Ishikawa (cell line): ENCODE data around the gene ALKBH3.

Source experiments
- CEBPB ChIP-seq: IDR thresholded peaks from 2 replicates; pipeline ENCODE4 v1.6.1; 2012
- CREB1 ChIP-seq: IDR thresholded peaks from 2 replicates; pipeline ENCODE4 v1.6.1; 2012; ENCODE audit warnings: low read depth
- EGR1 ChIP-seq: IDR thresholded peaks from 2 replicates; pipeline ENCODE4 v1.6.1; 2012
- EP300 ChIP-seq: IDR thresholded peaks from 2 replicates; pipeline ENCODE4 v1.6.1; 2012; ENCODE audit warnings: borderline replicate concordance
- FOXM1 ChIP-seq: IDR thresholded peaks from 2 replicates; pipeline ENCODE4 v1.6.1; 2012; ENCODE audit warnings: low read depth, borderline replicate concordance
- NFIC ChIP-seq: IDR thresholded peaks from 2 replicates; pipeline ENCODE4 v1.6.1; 2012
- RAD21 ChIP-seq: IDR thresholded peaks from 2 replicates; pipeline ENCODE4 v1.6.1; 2012; ENCODE audit warnings: low read depth
- TAF1 ChIP-seq: IDR thresholded peaks from 2 replicates; pipeline ENCODE4 v1.6.1; 2012; ENCODE audit warnings: low read depth, mild to moderate bottlenecking
- TCF12 ChIP-seq: IDR thresholded peaks from 2 replicates; pipeline ENCODE4 v1.6.1; 2012; ENCODE audit warnings: low read depth
- TEAD4 ChIP-seq: IDR thresholded peaks from 2 replicates; pipeline ENCODE4 v1.6.1; 2012
- YY1 ChIP-seq: IDR thresholded peaks from 2 replicates; pipeline ENCODE4 v1.6.1; 2012; ENCODE audit warnings: low read depth
- ZBTB7A ChIP-seq: IDR thresholded peaks from 2 replicates; pipeline ENCODE4 v1.6.1; 2012; ENCODE audit warnings: low read depth
- TF ChIP-seq, protein P1 (sequence below): IDR thresholded peaks from 2 replicates; pipeline ENCODE4 v1.6.1; 2012
- TF ChIP-seq, protein P2 (sequence below): IDR thresholded peaks from 2 replicates; pipeline ENCODE4 v1.6.1; 2012
- TF ChIP-seq, protein P3 (sequence below): IDR thresholded peaks from 2 replicates; pipeline ENCODE4 v1.6.1; 2012; ENCODE audit warnings: low read depth, mild to moderate bottlenecking

Gene ALKBH3

DNA sequence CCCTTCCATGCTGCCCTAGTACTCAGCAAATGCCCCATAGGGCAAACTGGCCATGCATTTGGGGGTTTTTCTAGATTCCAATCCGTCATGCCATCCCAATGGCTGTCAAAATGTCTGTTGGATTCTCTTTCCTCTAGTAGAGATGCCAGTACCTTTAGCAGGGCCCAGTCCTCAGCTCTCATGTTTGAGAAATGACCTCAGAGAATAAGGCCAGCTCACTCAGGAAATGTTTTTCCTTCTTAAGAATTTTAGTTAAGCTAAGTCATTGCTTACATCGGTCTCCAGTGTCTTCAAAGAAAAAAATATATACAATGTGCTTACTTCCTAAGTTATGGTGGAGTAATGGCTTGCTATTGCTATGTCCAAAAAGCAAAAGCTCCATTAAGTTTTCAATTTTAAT is 14.1 kb upstream of the ALKBH3 start:
- TF ChIP-seq NFIC (no peak), EGR1 (no peak), CREB1 (no peak), ZBTB7A (no peak), TEAD4 (no peak), FOXM1 (no peak), CEBPB (no peak), YY1 (no peak), EP300 (no peak), RAD21 (no peak), TCF12 (no peak)
- TF ChIP-seq, protein P1, sequence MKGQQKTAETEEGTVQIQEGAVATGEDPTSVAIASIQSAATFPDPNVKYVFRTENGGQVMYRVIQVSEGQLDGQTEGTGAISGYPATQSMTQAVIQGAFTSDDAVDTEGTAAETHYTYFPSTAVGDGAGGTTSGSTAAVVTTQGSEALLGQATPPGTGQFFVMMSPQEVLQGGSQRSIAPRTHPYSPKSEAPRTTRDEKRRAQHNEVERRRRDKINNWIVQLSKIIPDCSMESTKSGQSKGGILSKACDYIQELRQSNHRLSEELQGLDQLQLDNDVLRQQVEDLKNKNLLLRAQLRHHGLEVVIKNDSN = no peak
- TF ChIP-seq, protein P2, sequence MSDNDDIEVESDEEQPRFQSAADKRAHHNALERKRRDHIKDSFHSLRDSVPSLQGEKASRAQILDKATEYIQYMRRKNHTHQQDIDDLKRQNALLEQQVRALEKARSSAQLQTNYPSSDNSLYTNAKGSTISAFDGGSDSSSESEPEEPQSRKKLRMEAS = no peak
- TF ChIP-seq, protein P3, sequence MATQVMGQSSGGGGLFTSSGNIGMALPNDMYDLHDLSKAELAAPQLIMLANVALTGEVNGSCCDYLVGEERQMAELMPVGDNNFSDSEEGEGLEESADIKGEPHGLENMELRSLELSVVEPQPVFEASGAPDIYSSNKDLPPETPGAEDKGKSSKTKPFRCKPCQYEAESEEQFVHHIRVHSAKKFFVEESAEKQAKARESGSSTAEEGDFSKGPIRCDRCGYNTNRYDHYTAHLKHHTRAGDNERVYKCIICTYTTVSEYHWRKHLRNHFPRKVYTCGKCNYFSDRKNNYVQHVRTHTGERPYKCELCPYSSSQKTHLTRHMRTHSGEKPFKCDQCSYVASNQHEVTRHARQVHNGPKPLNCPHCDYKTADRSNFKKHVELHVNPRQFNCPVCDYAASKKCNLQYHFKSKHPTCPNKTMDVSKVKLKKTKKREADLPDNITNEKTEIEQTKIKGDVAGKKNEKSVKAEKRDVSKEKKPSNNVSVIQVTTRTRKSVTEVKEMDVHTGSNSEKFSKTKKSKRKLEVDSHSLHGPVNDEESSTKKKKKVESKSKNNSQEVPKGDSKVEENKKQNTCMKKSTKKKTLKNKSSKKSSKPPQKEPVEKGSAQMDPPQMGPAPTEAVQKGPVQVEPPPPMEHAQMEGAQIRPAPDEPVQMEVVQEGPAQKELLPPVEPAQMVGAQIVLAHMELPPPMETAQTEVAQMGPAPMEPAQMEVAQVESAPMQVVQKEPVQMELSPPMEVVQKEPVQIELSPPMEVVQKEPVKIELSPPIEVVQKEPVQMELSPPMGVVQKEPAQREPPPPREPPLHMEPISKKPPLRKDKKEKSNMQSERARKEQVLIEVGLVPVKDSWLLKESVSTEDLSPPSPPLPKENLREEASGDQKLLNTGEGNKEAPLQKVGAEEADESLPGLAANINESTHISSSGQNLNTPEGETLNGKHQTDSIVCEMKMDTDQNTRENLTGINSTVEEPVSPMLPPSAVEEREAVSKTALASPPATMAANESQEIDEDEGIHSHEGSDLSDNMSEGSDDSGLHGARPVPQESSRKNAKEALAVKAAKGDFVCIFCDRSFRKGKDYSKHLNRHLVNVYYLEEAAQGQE = no peak

DNA sequence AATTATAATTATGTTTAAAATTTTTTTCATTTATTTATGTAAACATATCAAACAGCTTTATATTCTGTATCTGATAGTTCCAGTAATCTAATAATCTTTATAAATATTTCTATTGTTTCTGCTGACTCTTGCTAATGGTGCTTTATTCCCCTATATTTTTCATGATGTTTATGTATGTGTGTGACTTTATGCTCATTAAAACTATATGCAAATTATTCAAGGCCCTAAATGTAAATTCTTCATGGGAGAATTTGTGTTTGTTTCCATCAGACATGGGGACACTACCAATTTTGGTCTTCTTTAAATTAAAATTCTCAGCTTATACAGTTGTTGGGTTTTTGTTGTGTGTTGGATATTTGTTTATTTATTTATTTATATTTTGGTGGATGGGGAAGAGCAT is 13.7 kb upstream of the ALKBH3 start:
- TF ChIP-seq EP300 (no peak), YY1 (no peak), TEAD4 (no peak), RAD21 (no peak)
- TF ChIP-seq, protein P1 = no peak

DNA sequence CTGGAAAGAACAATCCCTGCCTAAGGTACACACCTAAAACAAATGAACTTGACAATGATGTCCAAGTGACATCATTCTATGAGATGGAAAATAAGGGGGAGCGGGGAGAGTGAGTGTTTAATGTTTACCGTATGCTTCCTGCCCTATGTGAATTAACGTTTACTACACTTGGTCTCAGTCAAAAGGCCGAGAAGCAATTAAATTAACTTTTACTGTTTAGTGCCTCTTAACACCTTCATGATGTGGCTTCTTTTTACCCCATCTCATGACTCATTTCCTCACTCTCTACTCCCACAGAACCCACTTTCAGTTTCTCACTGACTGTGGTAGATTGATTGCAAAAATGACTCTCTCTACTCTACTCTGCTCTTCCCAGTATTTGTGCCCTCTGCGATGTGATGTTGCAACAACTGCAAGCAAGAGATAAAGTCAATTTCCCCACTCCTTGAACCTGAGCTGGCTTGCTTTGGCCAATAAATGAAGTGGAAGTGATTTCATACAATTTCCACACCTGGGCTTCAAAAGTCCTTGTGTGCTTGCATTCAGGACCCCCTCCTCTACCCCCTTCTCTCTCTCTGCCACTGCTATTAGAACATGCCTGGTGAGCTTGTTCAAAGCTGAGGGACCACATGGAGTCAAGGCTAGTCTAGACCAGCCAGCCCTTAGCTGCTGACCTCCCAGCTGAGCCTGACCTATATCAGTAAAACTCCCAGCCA is 11.6 kb upstream of the ALKBH3 start:
- no peak for TF ChIP-seq RAD21
- no peak for TF ChIP-seq YY1
- TF ChIP-seq FOXM1 = no peak
- TF ChIP-seq, protein P2 = no peak
- TF ChIP-seq, protein P1 = no peak
- no peak for TF ChIP-seq NFIC
- no peak for TF ChIP-seq EGR1
- no peak for TF ChIP-seq TEAD4
- no peak for TF ChIP-seq TAF1
- TF ChIP-seq, protein P3 = no peak
- TF ChIP-seq TCF12 = no peak
- no peak for TF ChIP-seq EP300
- no peak for TF ChIP-seq ZBTB7A
- no peak for TF ChIP-seq CEBPB
- TF ChIP-seq CREB1 = no peak

DNA sequence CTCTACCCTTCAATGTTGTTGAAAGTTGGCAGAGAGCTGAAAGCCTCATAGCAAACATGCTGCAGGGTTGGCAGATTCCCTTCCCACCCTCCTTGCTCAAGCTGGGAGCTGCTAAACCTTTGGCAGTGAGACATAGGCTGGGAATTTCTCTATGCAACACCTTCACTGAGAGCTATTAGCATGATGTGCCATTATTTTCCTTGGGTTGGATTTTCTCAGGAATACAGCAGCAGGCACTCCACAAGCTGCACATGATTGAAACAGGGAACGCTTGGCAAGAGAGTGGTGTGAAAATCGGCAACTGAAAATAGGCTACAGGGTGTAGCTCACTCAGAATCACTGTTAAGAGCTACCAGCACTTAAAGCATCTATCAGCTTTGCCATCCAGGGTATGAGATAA is 9.6 kb upstream of the ALKBH3 start:
- TF ChIP-seq EP300 (no peak), FOXM1 (no peak)
- TF ChIP-seq, protein P1 = no peak

DNA sequence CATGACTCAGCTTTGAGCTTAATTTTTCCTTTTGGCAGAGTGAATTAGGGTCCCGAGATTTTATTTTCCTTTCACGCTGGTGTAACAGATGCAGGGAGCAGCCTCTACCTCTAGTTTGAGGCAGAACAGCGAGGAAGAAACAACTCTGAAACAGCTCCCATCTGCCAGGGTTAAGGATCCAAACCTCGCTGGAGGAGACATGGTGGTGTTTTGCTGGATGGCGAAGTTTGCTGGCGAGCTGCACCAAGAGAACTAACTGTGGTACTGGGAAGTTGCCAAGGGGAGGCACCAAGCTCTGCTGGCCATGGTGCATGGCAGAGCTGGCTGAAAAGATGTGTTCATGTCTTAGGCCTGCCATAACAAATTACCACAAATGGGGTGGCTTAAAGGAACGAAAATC is 7.6 kb upstream of the ALKBH3 start:
- TF ChIP-seq CREB1 (no peak), ZBTB7A (no peak), RAD21 (no peak), TAF1 (no peak), YY1 (no peak), EGR1 (no peak), NFIC (no peak), FOXM1 (no peak), EP300 (no peak), TEAD4 (no peak), TCF12 (no peak), CEBPB (no peak)
- TF ChIP-seq, protein P2 = no peak
- TF ChIP-seq, protein P3 = no peak
- TF ChIP-seq, protein P1 = no peak
